ENCODE measurements around the gene CTBP1. TPM values are rescaled to one million over a fixed set of nuclear protein-coding genes. Genes with fewer than 3 reads are reported as not detected.

CTBP1 gene
- total RNA-seq, 1 donor = 246 TPM

GRCh38 chr4:1216076-1216614, 32.8 kb downstream of the CTBP1 start:
- Histone ChIP-seq H3K9me3 (ENCODE audit: low read depth, low read length) (no peaks in the 10 kb centered on the region), H3K27ac (ENCODE audit: low read depth, low read length) (no peak overlapping the region), H3K4me3 (ENCODE audit: insufficient read depth, low read length) (no peak overlapping the region), H3K27me3 (ENCODE audit: insufficient read depth, low read length) (no peaks in the 10 kb centered on the region), H3K36me3 (ENCODE audit: insufficient read depth, low read length) (peaks cover 58% of the 10 kb centered on the region), H3K4me1 (ENCODE audit: insufficient read depth, low read length) (no peaks in the 10 kb centered on the region), H3K79me2 (ENCODE audit: insufficient read depth, low read length) (peaks cover 34% of the 10 kb centered on the region), H3K4me2 (ENCODE audit: insufficient read depth, low read length) (no peak overlapping the region), H2AFZ (ENCODE audit: low read length) (no peak overlapping the region), H4K20me1 (ENCODE audit: insufficient read depth, low read length) (peaks cover 39% of the 10 kb centered on the region)
- no peak for TF ChIP-seq CTCF (IDR thresholded peaks at IDR 0.05; ENCODE audit: extremely low read depth, low read depth, low read length)
- DNase-seq (ENCODE audit: insufficient read length, low spot score, missing footprints) = no peak

- Histone ChIP-seq H3K4me1 (ENCODE audit: insufficient read depth, low read length) (no peaks in the 10 kb centered on the region), H3K4me2 (ENCODE audit: insufficient read depth, low read length) (no peak overlapping the region), H3K27ac (ENCODE audit: low read depth, low read length) (no peak overlapping the region), H3K79me2 (ENCODE audit: insufficient read depth, low read length) (peaks cover 28% of the 10 kb centered on the region), H3K9me3 (ENCODE audit: low read depth, low read length) (no peaks in the 10 kb centered on the region), H4K20me1 (ENCODE audit: insufficient read depth, low read length) (peaks cover 33% of the 10 kb centered on the region), H3K36me3 (ENCODE audit: insufficient read depth, low read length) (peaks cover 50% of the 10 kb centered on the region), H3K27me3 (ENCODE audit: insufficient read depth, low read length) (no peaks in the 10 kb centered on the region), H2AFZ (ENCODE audit: low read length) (no peak overlapping the region), H3K4me3 (ENCODE audit: insufficient read depth, low read length) (no peak overlapping the region)
- no peak for TF ChIP-seq CTCF (IDR thresholded peaks at IDR 0.05; ENCODE audit: extremely low read depth, low read depth, low read length)
- DNase-seq (ENCODE audit: insufficient read length, low spot score, missing footprints) = no peak
Measured at GRCh38 chr4:1215141-1216075, 33.5 kb downstream of the CTBP1 start.

- H4K20me1 ChIP-seq (ENCODE audit: insufficient read depth, low read length) = peaks cover 34% of the 10 kb centered on the region
- TF ChIP-seq CTCF (IDR thresholded peaks at IDR 0.05; ENCODE audit: extremely low read depth, low read depth, low read length) = no peak
Measured at GRCh38 chr4:1214101-1215095, 34.5 kb downstream of the CTBP1 start.

More at GRCh38 chr4:1214101-1215095, 34.5 kb downstream of the CTBP1 start:
- H3K36me3 ChIP-seq (ENCODE audit: insufficient read depth, low read length) = peaks cover 47% of the 10 kb centered on the region
- H3K4me3 ChIP-seq (ENCODE audit: insufficient read depth, low read length) = no peak overlapping the region
- H3K4me2 ChIP-seq (ENCODE audit: insufficient read depth, low read length) = no peak overlapping the region
- H3K27me3 ChIP-seq (ENCODE audit: insufficient read depth, low read length) = no peaks in the 10 kb centered on the region
- DNase-seq (ENCODE audit: insufficient read length, low spot score, missing footprints) = no peak
- H3K79me2 ChIP-seq (ENCODE audit: insufficient read depth, low read length) = peaks cover 27% of the 10 kb centered on the region
- H3K4me1 ChIP-seq (ENCODE audit: insufficient read depth, low read length) = no peaks in the 10 kb centered on the region
- no peak overlapping the region for H2AFZ ChIP-seq (ENCODE audit: low read length)
- H3K27ac ChIP-seq (ENCODE audit: low read depth, low read length) = no peak overlapping the region
- no peaks in the 10 kb centered on the region for H3K9me3 ChIP-seq (ENCODE audit: low read depth, low read length)
